AG04449 (cell line): ENCODE measurements around the gene CACNA1C.

Source experiments
- CTCF ChIA-PET: fragments of 350-600 bp; formaldehyde crosslinking; extraction: SDS; loops from one replicate; lab custom pipeline; 2021; ENCODE audit warnings: antibody characterized with exemption; lab: Yijun Ruan, JAX
- POLR2A ChIA-PET: fragments of 400-600, 350-600 bp; formaldehyde crosslinking; extraction: SDS; loops from one replicate; lab custom pipeline; 2020; ENCODE audit warnings: antibody characterized with exemption, inconsistent platforms; lab: Yijun Ruan, JAX
- DNase-seq: peaks from one replicate; pipeline ENCODE4 v3.0.0-alpha.2; 2010; ENCODE audit warnings: low read depth, low spot score
- H3K4me3 ChIP-seq: 2 replicates; pipeline ENCODE4 v1.5.1; 2011; ENCODE audit warnings: low read depth, mild to moderate bottlenecking, control low read depth, low read length
- CTCF ChIP-seq: IDR thresholded peaks from one replicate; pipeline ENCODE4 v1.5.1; 2011; ENCODE audit warnings: mild to moderate bottlenecking, moderate library complexity, low read length, control low read depth, inconsistent platforms; ENCODE audit not compliant: insufficient read depth; ENCODE audit errors: missing control alignments

Gene CACNA1C

GRCh38 chr12:2211119-2211518 lies 158.3 kb downstream of the CACNA1C start:
- TF ChIP-seq CTCF, result no peak
- H3K4me3 ChIP-seq, result no peak overlapping the region
- CTCF ChIA-PET, result no interaction called here
- DNase-seq, result no peak
- POLR2A ChIA-PET, result no interaction called here

GRCh38 chr12:2212537-2212936 lies 159.8 kb downstream of the CACNA1C start:
- POLR2A ChIA-PET, result no interaction called here
- no peak overlapping the region for H3K4me3 ChIP-seq
- no peak for DNase-seq
- CTCF ChIA-PET, result interaction anchor here (1.2 to 2.0 kb wide), 2 partner anchors 12 to 149 kb away, joined by 3 to 5 read pairs; no protein-coding TSS in a partner anchor
- TF ChIP-seq CTCF, result no peak

GRCh38 chr12:2212971-2213869 lies 160.4 kb downstream of the CACNA1C start:
- ChIA-PET CTCF (interaction anchor here (0.6 to 2.0 kb wide), 4 partner anchors 13 to 150 kb away, joined by 3 to 5 read pairs (median 3); no protein-coding TSS in a partner anchor), POLR2A (no interaction called here)
- no peak for TF ChIP-seq CTCF
- H3K4me3 ChIP-seq, result no peak overlapping the region
- DNase-seq, result no peak

- DNase-seq, result no peak
- ChIA-PET POLR2A (no interaction called here), CTCF (no interaction called here)
- no peak for TF ChIP-seq CTCF
- H3K4me3 ChIP-seq, result no peak overlapping the region
Measured at GRCh38 chr12:2214411-2214810, 161.6 kb downstream of the CACNA1C start.

- no peak for DNase-seq
- no peak for TF ChIP-seq CTCF
- no peak overlapping the region for H3K4me3 ChIP-seq
- CTCF ChIA-PET, result no interaction called here
- POLR2A ChIA-PET, result no interaction called here
Measured at GRCh38 chr12:2215709-2216560, 163.1 kb downstream of the CACNA1C start.

- ChIA-PET CTCF (interaction anchor here (0.7 to 1.4 kb wide), 2 partner anchors 35 to 66 kb away, joined by 3 read pairs; no protein-coding TSS in a partner anchor), POLR2A (no interaction called here)
- TF ChIP-seq CTCF, result no peak
- no peak overlapping the region for H3K4me3 ChIP-seq
- no peak for DNase-seq
Measured at GRCh38 chr12:2218706-2219105, 165.9 kb downstream of the CACNA1C start.
